HG02610 (cell line): ENCODE results near the gene WARS2.

Experiments used
- ATAC-seq: cut with Tn5 transposase; IDR thresholded peaks from one replicate; pipeline ENCODE4 v1.9.1; 2021; ENCODE audit warnings: mild to moderate bottlenecking, moderate library complexity; ENCODE audit not compliant: unreplicated experiment

WARS2 gene

DNA sequence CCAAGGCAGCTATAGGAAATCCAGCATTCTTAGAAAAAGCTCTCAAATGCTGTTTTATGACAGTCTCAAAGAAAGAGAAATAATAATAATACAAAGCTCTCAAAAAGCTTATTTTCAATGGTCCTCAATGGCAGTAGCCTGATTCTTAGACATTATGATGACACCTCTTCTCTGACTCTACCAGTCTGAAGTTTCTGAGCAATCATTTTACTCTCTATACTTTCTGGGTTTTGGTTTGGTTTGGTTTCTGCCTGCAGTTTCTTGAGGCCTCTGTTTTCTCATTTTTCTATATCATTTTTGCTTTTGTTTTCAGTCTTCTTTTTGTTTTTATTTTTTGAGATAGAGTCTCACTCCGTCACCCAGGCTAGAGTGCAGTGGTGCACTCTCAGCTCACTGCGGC is 102.1 kb downstream of the WARS2 start:
- no peak for ATAC-seq

DNA sequence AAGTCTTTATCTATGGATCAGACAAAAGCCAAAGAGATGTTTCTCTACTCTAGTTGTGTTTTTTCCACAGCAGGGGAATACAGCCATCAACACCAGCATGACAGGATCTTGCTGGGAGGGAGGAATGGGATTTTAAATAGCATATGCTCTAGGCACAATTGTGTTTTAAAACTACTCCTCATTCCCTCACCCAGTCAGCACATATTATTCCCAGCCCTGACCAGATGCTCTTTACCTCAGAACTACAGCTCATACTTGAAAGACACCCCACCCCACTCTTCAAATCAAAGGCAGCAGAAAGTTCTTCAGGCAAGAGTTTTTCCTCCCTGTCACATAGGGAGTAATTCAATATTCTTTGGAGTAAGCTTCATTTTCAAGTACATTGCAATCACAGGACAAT is 106.1 kb downstream of the WARS2 start:
- ATAC-seq, result no peak

DNA sequence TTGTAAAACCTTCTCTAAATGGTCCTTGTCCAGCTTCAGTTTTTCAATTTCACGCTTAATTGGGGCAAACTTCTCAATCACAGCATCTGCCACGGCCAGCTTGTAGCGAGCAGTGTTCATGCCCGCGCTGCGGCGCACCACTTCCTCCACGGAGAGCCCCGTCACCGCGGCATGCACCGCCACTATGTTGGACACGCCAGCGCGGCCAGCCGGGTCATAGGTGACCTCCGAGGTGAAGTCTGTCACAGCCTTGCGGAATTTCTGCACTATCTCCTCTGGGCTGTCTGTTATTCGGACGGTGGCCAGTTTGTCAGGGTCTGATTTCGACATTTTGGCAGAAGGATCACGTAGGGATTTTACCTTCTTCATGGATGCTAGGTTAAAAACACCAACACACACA is 107.5 kb downstream of the WARS2 start:
- ATAC-seq, result no peak

DNA sequence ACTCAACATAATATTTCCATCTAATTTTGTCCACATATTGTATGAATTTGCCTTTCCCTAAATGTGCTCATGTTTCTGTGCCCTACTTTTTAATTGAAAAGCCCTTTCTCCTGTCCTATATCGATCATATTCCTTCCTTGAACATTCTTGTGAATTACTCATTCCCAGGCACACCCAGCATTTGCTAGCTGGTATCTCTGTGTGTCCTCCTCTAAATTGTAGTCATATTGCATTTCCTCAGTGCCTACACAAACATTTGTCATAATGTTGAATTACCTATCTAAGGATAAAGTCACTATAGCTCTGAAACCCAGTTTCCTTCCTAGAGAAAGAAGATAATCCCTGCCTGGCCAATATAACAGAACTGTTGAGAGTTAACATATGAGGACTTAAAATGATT is 112.7 kb downstream of the WARS2 start:
- no peak for ATAC-seq

DNA sequence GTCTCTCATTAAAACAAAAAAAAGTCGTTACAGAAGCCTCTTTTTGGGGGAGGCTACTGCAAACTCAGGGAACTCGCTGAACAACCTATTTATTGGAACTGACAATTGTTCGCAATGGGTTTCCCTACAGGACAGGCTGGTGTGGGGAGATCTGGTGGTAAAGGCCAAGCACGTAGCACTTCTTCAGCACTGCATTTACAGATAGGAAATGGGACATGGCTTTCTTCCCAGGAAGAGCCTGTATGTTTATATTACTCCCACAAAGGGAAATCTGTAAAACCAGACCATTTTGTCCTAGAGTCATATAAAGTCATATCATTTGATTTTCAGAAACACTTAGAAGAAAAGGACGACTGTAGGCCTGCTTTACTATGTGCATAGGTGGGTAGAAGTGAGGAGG is 113.5 kb downstream of the WARS2 start:
- no peak for ATAC-seq

DNA sequence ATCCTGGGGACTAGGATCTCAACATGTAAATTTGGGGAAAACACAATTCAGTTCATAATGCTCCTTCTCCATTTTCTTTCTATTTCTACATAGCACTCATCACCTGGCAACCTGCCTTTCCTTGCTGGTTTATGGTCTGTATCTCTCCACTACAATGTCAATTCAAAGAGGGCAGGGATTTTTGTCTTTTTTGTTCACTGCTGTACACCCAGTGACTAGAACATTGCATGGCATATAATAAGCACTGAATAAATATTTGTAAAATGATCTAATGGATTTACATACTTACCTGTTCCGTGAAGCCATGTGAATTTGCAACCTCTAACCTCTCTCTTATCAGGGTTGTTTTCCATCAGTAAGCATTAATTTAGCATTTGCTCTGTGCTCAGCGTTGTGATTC is 124.9 kb downstream of the WARS2 start:
- ATAC-seq, result no peak

DNA sequence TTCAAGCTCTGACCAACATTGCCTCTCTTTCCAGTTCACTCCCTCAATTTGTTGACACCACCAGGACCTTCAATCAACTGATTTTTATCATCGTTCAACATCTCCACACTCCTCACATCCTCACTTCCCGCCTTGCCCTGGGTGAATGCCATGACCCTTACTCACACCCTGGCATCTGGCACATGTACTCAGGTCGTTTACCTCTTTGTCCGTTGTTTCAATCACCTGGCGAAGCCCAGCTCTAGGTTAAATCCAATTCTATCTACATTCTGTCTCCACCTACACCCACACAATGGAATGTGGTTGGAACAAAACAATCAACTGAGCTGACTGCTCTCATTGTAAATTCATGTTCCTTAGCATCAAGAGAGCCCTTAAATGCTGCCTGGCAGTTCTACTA is 128.1 kb downstream of the WARS2 start:
- no peak for ATAC-seq

DNA sequence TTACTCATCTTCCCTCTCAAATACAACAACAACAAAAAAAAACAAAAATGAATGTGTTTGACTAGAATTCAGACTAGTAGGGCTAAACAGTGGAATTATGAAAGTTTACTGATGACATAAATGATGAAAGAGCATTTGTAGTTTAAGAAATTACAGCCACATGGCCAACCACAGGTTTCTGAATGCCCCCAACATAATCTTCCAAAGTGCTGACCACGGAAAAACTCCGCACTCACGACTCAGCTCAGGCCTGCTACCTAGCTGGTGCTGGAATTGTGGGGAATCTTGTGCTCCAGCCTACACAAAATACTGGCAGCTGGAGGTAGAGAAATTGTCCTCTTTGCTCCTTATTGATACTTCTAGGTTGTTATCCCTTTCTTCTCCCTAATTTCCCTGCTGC is 128.7 kb downstream of the WARS2 start:
- no peak for ATAC-seq

DNA sequence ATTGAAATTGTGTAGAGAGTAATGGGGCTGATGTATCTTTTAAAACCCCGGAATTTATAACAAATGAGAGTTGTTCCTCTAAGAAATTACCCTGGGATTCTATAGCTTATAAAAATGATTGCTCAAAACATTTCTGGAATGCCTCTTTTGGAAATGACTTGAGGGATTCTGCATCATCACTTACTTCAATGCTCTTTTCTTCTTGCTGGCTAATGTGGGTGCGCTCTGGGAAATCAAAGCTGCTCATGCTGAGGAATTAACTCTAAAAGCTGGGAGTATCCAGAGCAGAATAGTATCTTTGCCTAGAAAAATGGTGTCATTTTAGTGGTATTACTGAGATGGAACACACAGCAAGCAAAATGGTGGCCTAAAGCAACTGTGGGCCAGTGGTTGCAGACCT is 129.3 kb downstream of the WARS2 start:
- ATAC-seq, result no peak

DNA sequence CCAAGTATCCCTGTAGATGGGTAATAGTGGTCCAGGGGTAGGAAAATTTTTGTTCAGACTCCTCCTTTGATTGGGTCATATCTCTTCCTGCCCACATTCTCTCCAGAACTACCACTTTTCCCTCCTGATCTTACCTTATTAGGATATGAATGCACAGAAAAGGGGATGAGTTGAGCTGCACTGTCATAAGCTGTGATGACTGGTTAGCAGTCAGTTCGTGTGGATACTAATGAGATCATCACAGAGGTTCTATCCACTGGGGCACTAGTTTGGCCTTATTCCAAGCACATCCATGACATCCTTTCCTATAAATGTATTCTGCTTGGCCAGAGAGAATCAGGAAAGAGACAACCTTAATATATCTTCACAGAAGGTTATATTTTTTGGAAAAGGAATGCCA is 130.3 kb downstream of the WARS2 start:
- no peak for ATAC-seq

DNA sequence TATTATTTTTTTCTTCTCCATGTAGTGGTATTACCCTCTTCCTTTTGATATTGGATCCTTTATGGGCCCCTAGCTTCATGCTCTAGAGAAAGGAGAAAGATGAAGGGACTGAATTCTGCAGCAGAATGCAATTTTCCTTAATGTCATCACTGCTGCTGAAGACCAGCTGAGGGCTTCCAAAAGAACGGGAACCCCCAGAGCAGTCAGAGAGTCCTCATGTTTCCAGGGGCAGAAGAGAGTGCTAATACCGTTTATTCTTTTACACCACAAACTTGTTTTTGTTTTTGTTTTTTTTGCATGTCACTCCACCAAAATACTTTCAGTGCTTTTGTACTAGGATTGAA is 131.2 kb downstream of the WARS2 start:
- ATAC-seq, result no peak

DNA sequence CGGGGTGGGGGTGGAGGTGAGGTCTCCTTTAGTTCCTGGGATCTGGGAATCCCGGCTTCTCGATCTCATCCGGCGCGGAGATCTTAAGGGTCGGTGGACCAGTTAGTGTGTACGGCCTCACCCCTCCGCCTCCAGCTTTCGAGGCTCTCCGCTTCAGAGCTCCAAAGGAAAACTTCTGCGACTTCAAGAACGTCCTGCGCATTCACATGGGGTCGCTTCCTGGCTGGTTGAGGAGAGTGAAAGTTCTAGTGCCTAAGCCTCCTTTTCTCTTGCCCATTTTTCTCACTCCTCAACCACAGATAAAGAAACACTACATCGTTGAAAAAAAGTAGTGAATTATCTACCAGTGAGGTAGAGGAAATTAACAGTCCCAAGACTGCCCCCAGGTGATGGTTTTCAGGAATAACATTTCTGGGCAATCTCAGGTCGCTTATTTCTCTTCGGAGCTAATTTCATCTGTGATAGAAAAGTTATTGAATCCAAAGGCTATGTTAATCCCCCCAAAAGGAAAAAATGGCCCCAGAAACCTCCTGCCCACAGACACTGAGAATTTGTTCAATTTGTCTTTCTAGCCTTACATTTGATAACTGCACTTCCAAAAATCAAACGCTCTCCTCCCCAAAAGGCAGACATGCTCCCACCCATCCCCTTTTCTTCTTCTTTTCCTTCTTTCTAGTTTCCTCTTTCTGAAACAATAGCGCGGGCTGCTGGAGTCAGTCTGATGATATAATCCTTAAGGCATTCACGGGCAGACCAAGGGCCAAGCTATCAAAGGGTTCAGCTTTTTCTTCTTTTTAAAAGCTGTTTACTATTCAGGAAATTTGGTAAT is 131.8 kb downstream of the WARS2 start:
- no peak for ATAC-seq

DNA sequence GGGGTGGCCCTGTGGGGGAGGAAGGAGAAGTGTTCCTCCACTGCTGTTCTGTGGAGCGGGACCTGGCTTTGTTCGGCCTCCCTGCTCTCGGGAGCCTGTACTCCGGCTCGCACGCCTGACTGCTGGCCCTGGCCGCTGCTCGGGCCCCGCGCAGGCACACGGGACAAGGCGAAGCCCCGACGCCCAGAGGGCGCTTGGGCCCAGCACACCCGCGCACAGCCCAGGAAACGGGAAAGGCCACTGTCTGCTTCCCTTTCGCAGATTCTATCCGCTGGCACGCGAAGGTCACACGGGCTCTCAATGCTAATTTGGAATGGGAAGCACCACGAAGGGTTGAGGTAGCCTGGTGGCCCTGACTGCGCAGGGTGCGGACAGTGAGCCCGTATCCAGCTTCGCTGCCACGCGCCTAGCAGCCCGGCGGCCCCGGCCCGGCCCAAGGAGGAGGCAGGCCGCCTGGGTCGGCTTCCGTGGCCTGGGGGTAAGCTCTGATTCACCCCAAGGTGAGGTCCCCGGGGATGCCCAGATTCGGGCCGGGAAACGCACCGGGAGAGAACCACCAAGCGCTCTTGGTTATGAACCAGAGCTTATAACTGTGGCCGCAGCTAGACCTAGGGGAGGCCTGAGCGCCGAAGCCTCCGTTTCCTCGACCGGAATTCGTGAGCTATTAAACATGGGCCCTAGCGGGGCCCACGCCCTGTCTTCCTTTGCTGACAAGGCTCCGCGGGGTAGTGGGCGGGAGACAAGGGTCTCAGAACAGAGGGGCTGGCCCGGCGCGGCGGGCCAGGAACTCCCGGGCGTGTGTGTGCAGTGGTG is 132.6 kb downstream of the WARS2 start:
- ATAC-seq, result no peak

DNA sequence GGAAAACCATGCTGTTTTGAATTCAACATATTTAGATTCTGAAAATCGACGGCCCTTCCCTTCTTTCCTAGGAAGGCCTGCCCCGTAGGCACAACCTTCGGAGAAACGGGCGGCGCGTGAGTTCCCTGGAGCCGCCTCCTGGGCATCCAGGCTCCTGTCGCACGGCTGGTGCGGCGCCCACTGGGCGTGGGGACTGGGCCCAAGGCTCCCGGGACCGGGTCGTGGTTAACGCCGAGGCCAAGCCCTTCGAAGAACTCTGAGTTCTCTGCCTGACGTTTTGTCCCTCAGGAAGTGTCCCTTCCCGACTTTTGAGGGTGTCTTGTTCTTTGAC is 133.1 kb downstream of the WARS2 start:
- no peak for ATAC-seq

DNA sequence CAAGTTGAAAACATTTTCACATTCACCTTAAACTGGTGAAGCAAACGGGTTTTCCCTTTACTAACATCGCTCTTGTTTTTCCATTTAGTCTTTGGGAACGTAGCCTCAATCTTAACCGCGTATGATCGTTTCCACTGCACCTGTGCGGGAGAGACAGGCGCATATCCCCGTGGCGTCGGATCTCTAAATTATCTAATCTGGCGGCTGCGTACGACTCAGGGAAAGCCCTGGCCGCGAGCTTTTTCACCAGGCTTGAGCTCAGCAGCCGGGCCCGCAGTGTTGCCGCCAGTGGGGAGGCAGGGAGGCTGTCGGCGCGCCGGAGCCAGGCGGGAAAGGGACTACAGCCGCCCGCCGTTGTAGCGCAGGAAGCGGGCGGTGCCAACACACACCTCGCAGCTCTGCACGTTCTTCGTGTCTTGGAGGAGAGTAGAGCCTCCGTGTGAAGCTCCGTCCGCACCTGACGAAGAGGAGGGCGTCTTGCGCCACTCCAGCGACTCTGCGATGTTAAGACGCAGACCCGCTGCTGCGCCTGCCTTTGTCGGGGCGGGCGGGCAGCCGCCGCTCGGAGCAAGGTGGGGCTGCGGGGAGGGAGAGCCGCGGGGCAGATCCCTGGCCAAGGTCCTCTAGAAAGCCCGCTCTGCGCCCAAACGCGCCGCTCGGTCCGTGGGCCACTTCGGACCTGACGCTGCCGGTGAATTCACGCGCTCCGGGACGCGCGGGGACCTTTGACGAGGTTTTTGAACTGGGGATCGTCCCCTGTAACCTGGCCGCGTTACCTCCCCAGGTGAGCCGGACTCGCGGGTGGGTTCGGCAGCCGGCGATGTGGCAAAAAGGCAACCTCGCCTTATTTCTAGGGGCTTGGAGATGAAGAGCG is 133.8 kb downstream of the WARS2 start:
- ATAC-seq, result no peak

DNA sequence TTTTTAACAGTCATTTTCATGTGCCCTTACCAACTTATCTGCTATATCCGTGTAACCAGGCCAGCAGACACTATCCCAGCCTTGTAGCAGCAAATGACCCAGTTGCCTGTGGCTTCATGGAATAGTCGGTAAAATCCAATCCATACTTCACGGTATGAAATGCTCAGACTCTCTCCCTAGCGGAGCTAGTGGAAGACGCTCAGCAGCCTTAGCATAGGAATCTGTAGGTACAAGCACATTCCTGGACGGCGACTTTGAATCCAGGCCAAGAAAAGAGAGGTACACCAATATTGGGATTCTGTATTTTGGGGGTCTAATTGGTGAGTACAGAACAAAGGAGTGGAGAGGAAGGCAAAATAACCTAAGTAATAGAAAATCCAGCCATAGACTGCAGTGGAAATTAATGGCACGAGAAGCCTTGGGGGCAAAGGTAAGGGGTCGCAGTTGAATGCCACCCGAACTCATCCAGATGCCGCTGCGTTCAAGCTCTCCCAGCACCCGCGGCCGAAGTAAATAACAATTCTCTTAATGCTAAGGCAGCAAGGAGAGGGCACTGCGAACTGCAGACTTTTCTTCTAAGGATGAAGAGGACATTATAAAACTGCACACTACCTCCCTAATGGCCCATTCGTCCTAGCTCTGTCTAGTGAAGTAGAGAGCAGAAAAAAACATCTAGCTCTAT is 134.6 kb downstream of the WARS2 start:
- no peak for ATAC-seq

DNA sequence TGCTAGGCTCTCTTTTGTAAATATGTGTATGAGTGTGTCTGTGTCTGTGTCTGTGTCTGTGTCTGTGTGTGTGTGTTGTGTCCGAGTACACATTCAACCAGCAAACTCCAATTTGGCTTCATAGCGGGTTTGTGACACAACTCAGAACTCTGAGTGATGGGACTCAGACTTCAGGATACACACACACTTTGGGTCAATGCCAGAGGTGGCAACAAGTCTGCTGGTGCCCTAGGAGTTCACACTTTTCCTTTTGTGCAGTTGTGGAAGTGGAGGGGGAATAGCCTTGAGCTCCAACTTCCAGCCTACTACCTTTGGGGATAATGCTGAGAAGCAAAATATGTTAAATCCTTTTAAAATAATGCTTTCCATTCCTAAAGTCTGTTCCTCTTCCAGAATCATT is 135.7 kb downstream of the WARS2 start:
- ATAC-seq, result no peak

DNA sequence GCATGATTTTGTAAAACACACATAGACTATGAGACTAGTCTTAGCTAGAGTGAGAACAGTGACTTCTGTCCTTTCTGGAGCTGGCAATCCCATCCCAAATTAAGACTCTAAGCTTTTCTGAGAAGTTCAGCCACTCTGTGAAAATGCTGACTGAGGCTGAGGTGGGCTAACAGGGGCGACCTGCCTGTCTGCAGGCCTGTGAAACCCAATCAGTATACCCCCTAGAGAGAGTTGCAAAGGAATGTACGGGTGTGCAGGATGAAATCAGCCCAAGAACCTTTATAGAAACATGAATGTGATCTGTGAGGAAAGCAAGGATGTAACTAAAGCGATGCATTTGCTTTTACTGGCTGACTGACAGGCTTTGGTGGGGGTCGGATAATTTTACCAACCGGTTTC is 136.3 kb downstream of the WARS2 start:
- ATAC-seq, result no peak

DNA sequence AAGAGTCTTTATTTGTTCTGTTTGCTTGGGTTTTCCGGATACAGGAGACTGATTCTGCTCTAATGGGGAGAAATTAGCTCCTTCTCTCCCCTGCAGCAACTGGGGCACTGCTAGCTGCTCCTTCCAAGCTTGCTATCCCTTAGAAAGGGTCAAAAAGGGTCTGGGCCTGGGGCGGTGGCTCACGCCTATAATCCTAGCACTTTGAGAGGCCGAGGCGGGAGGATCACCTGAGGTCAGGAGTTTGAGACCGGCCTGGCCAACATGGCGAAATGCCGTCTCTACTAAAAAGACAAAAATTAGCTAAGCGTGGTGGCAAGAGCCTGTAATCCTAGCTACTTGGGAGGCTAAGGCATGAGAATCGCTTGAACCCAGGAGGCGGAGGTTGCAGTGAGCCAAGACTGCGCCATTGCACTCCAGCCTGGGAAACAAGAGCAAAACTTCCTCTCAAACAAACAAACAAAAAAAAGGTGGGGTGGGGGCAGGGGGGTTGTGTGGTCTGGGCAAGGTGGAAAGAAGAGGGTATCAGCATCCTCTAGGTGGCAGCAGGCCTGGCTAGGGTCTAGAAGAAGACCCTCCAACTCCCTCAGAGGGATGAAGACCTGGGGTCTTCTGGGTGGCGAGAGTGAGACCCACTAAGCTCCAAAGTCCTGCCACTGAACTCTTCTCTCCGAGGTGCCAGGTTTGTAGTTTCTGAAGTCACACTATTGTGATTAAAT is 136.9 kb downstream of the WARS2 start:
- ATAC-seq, result no peak

DNA sequence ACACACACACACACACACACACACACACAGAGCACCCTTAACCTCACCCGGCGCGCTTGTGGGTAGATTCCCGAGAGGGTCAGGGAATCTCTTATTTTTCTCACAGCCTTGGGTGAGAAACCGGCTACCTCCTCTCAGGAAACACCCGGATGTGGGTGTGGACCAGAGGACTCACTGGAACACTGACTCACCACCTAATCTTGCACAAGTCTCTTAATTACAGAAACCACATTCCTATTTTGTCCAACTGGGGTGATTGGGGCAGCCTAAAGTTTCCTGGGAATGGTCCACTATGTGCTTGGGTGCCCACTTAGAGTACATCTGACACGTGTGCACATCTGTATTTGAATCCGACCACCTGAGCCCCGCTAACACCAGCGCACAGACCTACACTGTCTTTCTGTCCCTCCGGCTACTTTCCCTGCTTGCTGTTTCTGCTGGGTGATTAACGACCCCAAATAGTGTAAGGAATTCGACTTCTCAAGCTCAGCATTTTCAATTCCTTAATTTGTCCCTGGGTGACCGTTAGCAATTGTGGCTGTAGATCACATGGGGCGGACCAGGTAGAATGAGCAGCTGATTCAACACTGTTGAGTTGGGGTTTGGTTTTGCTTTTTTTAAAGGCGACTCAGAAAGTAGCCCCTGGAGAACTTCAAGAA is 138.3 kb downstream of the WARS2 start:
- no peak for ATAC-seq
